CD4-positive, alpha-beta T cell treated with Interferon alpha-2 for 1 hour (primary cell): ENCODE results near the gene TMED10.
"Not testable (repeated sequence)": the region's sequence is repeated elsewhere in the genome, so short reads cannot be mapped to it uniquely, and the experiment has no call there.

Source experiments
- DNase-seq, 2 donors: peaks; one replicate each; pipeline ENCODE4 v3.0.0-alpha.2; 2020 to 2022

TMED10 gene

GRCh38 chr14:75188520-75189268, 12.3 kb upstream of the TMED10 start:
- peak; percentile 26 to 67 for DNase-seq

GRCh38 chr14:75188086-75188485, 11.7 kb upstream of the TMED10 start:
- DNase-seq, result no peak

- no peak for DNase-seq
Observed at GRCh38 chr14:75186953-75187352, 10.5 kb upstream of the TMED10 start.

GRCh38 chr14:75185251-75186040, 9.0 kb upstream of the TMED10 start:
- DNase-seq, result no peak

GRCh38 chr14:75184492-75184891, 8.1 kb upstream of the TMED10 start:
- no peak for DNase-seq

GRCh38 chr14:75184039-75184438, 7.6 kb upstream of the TMED10 start:
- DNase-seq, result no peak

GRCh38 chr14:75183225-75183624, 6.8 kb upstream of the TMED10 start:
- no peak for DNase-seq

GRCh38 chr14:75182821-75183220, 6.4 kb upstream of the TMED10 start:
- no peak for DNase-seq

GRCh38 chr14:75182163-75182562, 5.8 kb upstream of the TMED10 start:
- not testable (repeated sequence) for DNase-seq

- DNase-seq, result no peak
Observed at GRCh38 chr14:75181293-75182062, 5.1 kb upstream of the TMED10 start.

GRCh38 chr14:75175677-75176141, 703 bp downstream of the TMED10 start:
- no peak for DNase-seq

GRCh38 chr14:75174066-75174465, 2.3 kb downstream of the TMED10 start:
- no peak for DNase-seq

- no peak for DNase-seq
Observed at GRCh38 chr14:75170772-75171171, 5.6 kb downstream of the TMED10 start.

GRCh38 chr14:75168586-75169335, 7.7 kb downstream of the TMED10 start:
- DNase-seq, result no peak

GRCh38 chr14:75167325-75167724, 9.1 kb downstream of the TMED10 start:
- no peak for DNase-seq

GRCh38 chr14:75165586-75166391, 10.6 kb downstream of the TMED10 start:
- no peak for DNase-seq

GRCh38 chr14:75164809-75165208, 11.6 kb downstream of the TMED10 start:
- no peak for DNase-seq

- DNase-seq, result no peak
Observed at GRCh38 chr14:75163677-75164076, 12.7 kb downstream of the TMED10 start.

GRCh38 chr14:75162631-75163030, 13.8 kb downstream of the TMED10 start:
- no peak for DNase-seq

GRCh38 chr14:75158843-75159614, 17.4 kb downstream of the TMED10 start:
- DNase-seq, result no peak

GRCh38 chr14:75156901-75157300, 19.5 kb downstream of the TMED10 start:
- DNase-seq, result peak in 1 of 2 donors; percentile 49
